ENCODE measurements around the gene SLC9A1. TPM values are rescaled to one million over a fixed set of nuclear protein-coding genes. Genes with fewer than 3 reads are reported as not detected.

Gene SLC9A1
- total and polyA plus RNA-seq, 12 donors, result 3.1 to 49.0 (median 28.4) TPM

DNA sequence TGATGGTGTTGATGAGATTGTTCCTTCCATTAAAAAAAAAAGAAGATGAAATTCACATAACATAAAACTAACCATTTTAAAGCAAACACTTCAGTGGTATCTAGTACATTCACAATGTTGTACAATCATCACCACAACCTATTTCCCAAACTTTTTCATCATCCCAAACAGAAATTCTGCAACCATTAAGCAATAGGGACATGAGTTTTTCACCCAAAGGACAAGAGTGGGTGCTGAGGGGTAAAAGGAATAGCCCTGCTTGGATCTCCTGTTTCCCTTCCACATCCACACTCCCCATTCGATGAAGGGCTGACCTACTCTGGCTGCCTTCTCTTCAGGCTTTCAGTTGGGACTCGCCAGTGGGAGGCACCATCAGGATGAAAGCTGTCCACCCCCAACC is 59.3 kb downstream of the SLC9A1 start:
- no peak for TF ChIP-seq POLR2A (IDR thresholded peaks at IDR 0.05)
- TF ChIP-seq, protein P1, sequence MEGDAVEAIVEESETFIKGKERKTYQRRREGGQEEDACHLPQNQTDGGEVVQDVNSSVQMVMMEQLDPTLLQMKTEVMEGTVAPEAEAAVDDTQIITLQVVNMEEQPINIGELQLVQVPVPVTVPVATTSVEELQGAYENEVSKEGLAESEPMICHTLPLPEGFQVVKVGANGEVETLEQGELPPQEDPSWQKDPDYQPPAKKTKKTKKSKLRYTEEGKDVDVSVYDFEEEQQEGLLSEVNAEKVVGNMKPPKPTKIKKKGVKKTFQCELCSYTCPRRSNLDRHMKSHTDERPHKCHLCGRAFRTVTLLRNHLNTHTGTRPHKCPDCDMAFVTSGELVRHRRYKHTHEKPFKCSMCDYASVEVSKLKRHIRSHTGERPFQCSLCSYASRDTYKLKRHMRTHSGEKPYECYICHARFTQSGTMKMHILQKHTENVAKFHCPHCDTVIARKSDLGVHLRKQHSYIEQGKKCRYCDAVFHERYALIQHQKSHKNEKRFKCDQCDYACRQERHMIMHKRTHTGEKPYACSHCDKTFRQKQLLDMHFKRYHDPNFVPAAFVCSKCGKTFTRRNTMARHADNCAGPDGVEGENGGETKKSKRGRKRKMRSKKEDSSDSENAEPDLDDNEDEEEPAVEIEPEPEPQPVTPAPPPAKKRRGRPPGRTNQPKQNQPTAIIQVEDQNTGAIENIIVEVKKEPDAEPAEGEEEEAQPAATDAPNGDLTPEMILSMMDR (IDR thresholded peaks at IDR 0.05), result no peak

DNA sequence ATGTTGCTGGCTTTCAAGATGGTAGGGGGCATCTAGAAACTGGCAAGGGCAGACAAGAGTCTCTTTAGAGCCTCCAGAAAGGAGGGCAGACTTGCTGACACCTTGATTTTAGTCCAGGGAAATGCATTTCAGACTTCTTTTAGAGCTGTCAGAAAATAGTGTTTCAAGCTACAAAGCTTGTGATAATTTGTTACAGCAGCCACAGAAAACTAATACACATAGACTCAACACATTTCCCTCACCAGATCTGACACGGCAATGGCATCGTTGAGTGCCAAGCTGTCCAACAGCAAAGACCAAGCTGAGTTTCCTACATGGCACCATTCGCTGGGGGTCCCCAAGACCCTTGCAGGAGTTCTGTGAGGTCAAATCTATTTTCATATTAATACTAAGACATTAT is 62.0 kb downstream of the SLC9A1 start:
- Histone ChIP-seq H3K27ac (no peak overlapping the region), H3K9me3 (replicated peaks in 1 of 3) (no peaks in the 10 kb centered on the region), H3K4me1 (replicated peaks in 1 of 2) (no peaks in the 10 kb centered on the region), H3K36me3 (replicated peaks in 1 of 2) (no peaks in the 10 kb centered on the region), H3K27me3 (no peaks in the 10 kb centered on the region), H3K4me3 (no peak overlapping the region)
- DNase-seq, result no peak
- WGBS, 4 donors, result 78 to 96% (median 87%) methylated on average over 3 of the region's 3 CpGs
- TF ChIP-seq, protein P1 (IDR thresholded peaks at IDR 0.05), result no peak
- no peak for TF ChIP-seq POLR2A (IDR thresholded peaks at IDR 0.05)
- intact Hi-C loops (cut with DNase I), result no loop called here

More for the DNA sequence above, 59.3 kb downstream of the SLC9A1 start:
- Histone ChIP-seq H3K36me3 (replicated peaks in 1 of 2) (no peaks in the 10 kb centered on the region), H3K9me3 (replicated peaks in 1 of 3) (no peaks in the 10 kb centered on the region), H3K27ac (no peak overlapping the region), H3K4me1 (replicated peaks in 1 of 2) (peaks cover 6 to 14% of the 10 kb centered on the region in 2 donors), H3K4me3 (no peak overlapping the region), H3K27me3 (no peaks in the 10 kb centered on the region)
- WGBS, 4 donors, result 82 to 100% (median 85%) methylated on average over 2 of the region's 2 CpGs
- intact Hi-C loops (cut with DNase I), result loop anchor here in 1 of 2 donors (5.0 kb wide), 1 partner anchor 98 kb away; no protein-coding TSS in a partner anchor
- DNase-seq, result no peak

DNA sequence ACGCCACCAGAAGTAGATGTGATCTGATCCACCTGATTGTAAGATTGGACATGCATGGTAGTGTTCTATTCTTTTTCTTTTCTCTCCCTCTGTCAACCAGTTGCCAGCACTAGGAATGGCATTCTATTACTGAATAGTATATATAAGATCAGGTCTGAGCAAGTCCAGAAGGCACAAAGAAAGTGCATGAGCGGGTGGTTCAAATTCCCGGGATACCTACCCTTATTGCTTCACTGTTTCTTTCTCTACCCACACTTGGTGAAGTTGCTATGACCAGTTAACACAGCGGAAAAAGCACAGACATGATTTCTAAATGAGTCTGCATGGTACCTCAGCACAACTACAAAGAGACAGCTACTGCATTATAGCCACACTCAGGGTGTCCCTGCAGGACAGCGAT is 64.0 kb downstream of the SLC9A1 start:
- 83 to 94% (median 88%) methylated on average over 5 of the region's 5 CpGs for WGBS, 4 donors
- Histone ChIP-seq H3K9me3 (replicated peaks in 1 of 3) (no peaks in the 10 kb centered on the region), H3K27ac (no peak overlapping the region), H3K27me3 (no peaks in the 10 kb centered on the region), H3K4me1 (replicated peaks in 1 of 2) (no peaks in the 10 kb centered on the region), H3K36me3 (replicated peaks in 1 of 2) (no peaks in the 10 kb centered on the region), H3K4me3 (no peak overlapping the region)
- intact Hi-C loops (cut with DNase I), result no loop called here
- TF ChIP-seq, protein P1 (IDR thresholded peaks at IDR 0.05), result no peak
- no peak for TF ChIP-seq POLR2A (IDR thresholded peaks at IDR 0.05)
- DNase-seq, result no peak

DNA sequence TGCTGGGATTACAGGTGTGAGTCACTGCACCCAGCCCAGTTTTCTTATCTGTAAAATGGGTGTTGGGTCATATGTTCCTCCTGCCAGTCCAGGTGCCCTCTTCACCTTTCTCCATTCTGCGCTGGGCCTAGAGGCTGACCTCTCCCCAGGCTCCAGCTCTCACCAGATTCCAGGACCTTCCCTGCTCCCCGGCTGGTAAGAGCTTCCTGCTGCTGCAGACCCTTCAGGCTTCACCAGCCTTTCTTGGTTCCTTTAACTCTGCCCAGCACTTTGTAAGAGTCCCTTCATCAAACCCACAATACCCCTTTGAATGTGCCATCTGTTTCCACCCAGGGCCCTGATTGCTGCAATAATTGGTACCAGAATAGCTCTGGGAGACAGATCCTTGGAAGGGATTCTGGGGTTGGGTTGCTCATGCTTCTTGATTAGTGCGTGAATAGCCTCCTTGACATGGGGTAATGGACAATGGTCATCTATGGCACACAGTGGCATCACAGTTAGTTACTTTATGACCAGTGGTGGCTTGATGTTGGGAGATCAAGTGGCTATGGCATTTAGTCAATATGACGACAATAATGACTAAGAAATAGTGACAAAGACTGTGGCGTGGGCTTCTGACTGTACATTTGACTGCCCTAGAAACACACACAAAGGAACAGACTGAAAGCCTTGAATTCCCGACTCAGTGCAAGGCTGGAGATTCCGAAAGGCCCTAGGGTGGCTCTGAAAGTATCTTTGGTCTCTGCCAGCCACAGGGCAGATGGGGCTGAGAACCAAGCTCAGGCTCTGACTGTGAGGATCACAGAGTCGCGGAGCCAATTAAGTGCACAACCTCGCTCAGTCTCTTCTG is 67.3 kb downstream of the SLC9A1 start:
- no peaks in the 10 kb centered on the region for H3K9me3 ChIP-seq (replicated peaks in 1 of 3)
- WGBS, 4 donors, result 87 to 94% (median 92%) methylated on average over 10 of the region's 10 CpGs
- no peak overlapping the region for H3K27ac ChIP-seq
- no peaks in the 10 kb centered on the region for H3K4me1 ChIP-seq (replicated peaks in 1 of 2)
- intact Hi-C loops (cut with DNase I), result no loop called here
- no peak for DNase-seq
- no peak for TF ChIP-seq POLR2A (IDR thresholded peaks at IDR 0.05)
- TF ChIP-seq, protein P1 (IDR thresholded peaks at IDR 0.05), result no peak
- H3K36me3 ChIP-seq (replicated peaks in 1 of 2), result no peaks in the 10 kb centered on the region
- no peak overlapping the region for H3K4me3 ChIP-seq
- no peaks in the 10 kb centered on the region for H3K27me3 ChIP-seq

Measured in adrenal gland (tissue), 12 donors.